ENCODE results near the gene PCDH17.

The PCDH17 gene

DNA sequence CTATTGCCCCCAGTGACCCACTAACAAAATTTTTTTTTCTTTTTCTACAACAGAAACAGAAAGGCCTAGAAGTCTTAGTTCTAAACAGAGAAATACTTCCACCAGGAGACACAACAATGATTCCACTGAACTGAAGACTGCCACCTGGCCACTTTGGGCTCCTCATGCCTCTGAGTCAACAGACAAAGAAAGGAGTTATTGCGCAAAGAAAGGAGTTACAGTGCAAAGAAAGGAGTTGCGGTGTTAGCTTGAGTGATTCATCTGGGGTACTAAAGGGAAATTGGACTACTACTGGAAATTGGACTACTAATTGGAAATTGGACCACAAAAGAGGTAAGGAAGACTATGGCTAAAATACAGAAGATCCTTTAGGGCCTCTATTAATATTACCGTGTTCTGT is 116.6 kb downstream of the PCDH17 start:
- H3K27ac ChIP-seq = no peak overlapping the region
- no peaks in the 10 kb centered on the region for H3K36me3 ChIP-seq
- no peaks in the 10 kb centered on the region for H3K9me3 ChIP-seq (ENCODE audit: severe bottlenecking)
- TF ChIP-seq CTCF (IDR thresholded peaks at IDR 0.05; ENCODE audit: low read depth, low read length) = no peak
- no peak for DNase-seq
- H3K4me3 ChIP-seq (ENCODE audit: low read depth, low read length) = no peak overlapping the region
- H3K27me3 ChIP-seq (ENCODE audit: insufficient read depth, low read depth, severe bottlenecking) = no peaks in the 10 kb centered on the region

DNA sequence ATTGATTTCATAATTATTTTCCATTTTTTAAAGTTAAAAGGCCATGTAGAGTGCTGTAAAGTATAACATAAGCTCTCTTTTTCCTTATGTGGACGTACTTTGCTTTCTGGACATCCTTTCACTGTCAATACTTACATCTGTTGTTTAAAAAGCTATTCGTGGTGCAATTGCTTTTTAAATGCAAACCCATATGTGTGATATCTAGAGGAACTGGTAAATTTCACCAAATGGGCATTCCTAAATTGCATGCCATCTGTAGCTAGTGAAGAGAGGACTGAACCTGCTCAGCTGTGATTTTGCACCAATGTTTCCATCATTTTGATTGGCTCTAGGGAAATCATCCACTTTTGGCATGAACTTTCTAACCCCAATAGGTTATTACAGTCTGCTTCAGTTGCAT is 129.4 kb downstream of the PCDH17 start:
- Histone ChIP-seq H3K27me3 (ENCODE audit: insufficient read depth, low read depth, severe bottlenecking) (no peaks in the 10 kb centered on the region), H3K9me3 (ENCODE audit: severe bottlenecking) (no peaks in the 10 kb centered on the region), H3K27ac (no peak overlapping the region), H3K36me3 (no peaks in the 10 kb centered on the region), H3K4me3 (ENCODE audit: low read depth, low read length) (no peak overlapping the region)
- no peak for TF ChIP-seq CTCF (IDR thresholded peaks at IDR 0.05; ENCODE audit: low read depth, low read length)
- no peak for DNase-seq

DNA sequence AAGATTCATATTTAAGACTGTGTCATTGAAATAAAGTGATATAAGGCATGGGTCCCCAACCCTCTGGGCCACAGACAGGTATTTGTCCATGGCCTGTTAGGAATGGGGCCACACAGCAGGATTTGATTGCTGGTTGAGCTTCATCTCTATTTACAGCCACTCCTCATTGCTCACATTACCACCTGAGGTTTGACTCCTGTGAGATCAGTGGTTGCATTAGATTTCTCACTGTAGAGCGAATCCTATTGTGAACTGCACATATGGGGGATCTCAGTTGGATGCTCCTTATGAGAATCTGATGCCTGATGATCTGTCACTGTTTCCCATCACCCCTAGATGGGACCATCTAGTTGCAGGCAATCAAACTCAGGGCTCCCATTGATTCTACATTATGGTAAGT is 132.1 kb downstream of the PCDH17 start:
- no peak for DNase-seq
- no peak for TF ChIP-seq CTCF (IDR thresholded peaks at IDR 0.05; ENCODE audit: low read depth, low read length)
- Histone ChIP-seq H3K4me3 (ENCODE audit: low read depth, low read length) (no peak overlapping the region), H3K27me3 (ENCODE audit: insufficient read depth, low read depth, severe bottlenecking) (no peaks in the 10 kb centered on the region), H3K9me3 (ENCODE audit: severe bottlenecking) (no peaks in the 10 kb centered on the region), H3K27ac (no peak overlapping the region), H3K36me3 (no peaks in the 10 kb centered on the region)
